T-helper 9 cell (primary cell): Measurements from ENCODE around the gene SAMHD1.
"Not testable (repeated sequence)": the region's sequence is repeated elsewhere in the genome, so short reads cannot be mapped to it uniquely, and the experiment has no call there.

ENCODE experiments used
- DNase-seq: peaks from one replicate; pipeline ENCODE4 v3.0.0-alpha.2; 2020

The SAMHD1 gene

DNA sequence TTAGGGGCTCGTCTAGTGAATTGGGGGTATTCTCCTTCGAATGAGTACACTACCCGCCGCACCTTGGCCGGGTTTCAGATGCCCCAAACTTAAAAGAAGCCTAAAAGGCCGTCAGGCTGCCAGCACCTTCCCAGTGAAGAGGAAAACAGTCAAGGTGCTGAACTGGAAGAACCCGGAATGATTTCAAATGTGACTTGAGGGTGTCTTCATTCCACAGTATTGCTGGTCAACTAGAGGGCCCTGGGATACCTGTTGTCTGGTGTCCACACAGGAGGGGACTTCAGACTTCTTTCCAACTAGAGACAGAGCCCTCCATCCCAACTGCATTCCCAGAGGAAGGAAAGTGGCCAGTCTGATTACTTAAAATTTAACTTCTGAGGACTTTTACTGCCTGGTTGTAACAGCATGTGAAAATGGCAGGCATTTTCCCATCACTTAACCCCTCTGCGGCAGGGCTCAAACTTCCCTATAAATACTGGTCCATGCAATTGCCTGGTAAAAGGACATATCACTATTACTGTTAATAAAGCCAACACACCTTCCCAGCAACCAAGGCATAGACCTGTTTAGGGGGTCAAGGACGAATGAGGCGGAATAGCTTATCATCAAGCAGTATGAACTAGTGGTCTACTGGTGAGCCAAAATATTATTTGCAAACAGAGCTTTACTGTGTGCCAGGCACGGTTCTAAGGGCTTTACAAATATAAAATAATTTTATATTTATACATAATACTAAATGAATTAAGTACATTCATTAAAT, 651 bp upstream of the SAMHD1 start:
- DNase-seq = no peak

DNA sequence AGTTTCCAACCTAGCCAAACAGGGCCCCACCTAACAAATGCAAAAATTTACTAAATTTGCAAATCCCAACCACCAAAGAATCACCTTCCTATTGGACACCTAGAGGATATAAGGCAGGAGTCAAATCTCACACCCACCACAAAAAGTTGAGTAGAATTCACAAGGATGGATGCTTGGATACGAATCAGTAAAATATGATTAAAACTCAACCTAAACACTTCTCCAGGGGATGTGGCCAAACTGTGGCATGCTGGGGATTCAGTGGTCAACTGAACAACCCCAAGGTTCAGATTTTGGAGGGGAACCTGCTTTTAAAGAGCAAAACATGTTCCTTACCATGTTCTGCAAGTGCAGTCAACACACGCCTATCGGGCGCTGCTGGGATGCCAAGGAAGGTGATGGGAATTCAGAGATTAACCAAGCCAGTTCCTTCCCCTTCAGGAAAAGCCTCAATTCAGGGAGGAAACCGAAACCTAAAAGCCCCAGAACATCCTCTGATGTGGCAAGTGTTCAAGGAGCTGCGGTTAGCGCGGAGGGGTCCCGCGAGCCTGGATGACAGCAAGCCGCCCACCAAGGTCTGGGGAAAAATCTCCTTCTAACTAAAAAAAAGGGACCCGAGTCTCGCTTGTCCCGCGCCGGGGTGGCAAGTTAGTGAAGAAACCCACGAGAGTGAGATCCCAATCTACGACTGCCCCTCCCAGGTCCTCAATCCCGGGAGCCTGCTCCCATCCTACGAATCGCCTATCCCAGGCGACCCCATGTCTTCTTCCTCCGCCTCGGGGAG, 902 bp downstream of the SAMHD1 start:
- peak; percentile 47 for DNase-seq

DNA sequence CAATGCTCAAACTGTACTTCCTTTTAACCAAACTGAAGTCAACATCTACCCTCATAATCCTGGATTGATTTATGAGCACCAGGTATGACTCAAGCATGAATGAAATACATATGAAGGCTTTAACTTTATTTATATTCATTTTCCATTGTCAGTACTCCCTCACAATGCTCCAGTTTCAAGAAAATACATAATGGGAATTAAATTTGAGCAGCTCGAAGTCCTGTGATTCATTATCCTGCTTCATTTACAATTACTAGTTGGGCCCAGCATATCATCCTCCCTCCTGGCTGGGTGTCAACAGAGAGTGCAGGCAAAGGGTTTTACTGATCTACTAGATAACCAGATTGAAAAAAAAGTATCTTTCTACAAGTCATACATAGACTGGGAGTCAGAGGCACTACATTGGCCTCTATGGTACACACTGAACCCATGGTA, 10.1 kb downstream of the SAMHD1 start:
- no peak for DNase-seq

DNA sequence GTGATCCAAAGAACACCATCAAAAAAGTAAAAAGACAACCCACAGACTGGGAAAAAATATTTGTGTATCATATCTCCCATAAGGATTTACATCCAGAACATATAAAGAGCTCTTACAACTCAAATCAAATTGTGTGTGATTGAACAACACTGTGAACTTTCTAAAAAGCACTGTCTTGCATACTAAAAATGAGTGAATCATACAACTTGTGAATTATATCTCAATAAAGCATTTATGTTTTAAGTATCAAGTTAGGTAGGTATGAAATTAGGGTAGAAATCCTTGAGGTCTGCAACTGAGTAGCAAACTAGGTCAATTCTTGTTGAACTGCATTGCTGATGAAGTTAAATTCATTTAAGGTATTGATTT, 14.1 kb downstream of the SAMHD1 start:
- no peak for DNase-seq

DNA sequence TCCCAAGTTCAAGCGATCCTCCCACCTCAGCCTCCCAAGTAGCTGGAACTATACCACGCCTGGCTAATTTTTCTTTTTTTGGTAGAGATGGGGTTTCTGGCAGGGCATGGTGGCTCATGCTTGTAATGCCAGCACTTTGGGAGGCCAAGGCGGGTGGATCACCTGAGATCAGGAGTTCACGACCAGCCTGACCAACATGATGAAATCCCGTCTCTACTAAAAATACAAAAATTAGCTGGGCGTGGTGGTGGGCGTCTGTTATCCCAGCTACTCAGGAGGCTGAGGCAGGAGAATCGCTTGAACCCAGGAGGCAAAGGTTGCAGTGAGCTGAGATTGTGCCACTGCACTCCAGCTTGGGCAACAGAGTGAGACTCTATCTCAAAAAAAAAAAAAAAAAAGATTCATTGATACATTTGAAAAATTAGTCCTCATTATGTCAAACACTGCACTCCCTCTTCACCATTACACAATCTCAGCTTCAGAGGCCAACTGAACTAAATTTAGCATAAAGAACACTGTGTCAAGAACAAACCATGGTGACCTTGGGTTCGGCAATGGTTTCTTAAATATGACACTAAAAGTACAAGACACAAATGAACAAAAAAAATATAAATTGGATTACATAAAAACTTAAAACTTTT, 14.6 kb downstream of the SAMHD1 start:
- DNase-seq = not testable (repeated sequence)

DNA sequence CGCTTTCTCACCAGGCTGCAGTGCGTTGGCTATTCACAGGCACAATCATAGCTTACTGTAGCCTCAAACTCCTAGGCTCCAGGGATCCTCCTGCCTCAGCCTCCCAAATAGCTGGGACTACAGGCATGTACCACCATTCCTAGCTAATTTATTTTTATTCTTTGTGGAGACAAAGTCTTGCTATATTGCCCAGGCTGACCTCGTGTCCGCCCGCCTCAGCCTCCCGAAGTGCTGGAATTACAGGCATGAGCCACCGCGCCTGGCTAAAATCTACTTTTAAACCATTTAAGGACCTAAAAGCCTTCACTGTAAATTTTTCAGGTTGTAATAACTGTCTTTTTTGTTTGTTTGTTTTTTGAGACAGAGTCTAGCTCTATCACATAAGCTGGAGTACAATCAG, 15.2 kb downstream of the SAMHD1 start:
- no peak for DNase-seq

DNA sequence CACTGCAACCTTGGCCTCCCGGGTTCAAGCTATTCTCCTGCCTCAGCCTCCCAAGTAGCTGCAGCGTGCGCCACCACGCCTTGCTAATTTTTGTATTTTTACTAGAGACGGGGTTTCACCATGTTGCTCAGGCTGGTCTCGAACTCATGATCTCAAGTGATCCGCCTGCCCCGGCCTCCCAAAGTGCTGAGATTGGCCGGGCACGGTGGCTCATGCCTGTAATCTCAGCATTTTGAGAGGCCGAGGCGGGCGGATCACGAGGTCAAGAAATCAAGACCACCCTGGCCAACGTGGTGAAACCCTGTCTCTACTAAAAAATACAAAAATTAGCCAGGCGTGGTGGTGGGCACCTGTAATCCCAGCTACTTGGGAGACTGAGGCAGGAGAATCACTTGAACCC, 17.9 kb downstream of the SAMHD1 start:
- not testable (repeated sequence) for DNase-seq

DNA sequence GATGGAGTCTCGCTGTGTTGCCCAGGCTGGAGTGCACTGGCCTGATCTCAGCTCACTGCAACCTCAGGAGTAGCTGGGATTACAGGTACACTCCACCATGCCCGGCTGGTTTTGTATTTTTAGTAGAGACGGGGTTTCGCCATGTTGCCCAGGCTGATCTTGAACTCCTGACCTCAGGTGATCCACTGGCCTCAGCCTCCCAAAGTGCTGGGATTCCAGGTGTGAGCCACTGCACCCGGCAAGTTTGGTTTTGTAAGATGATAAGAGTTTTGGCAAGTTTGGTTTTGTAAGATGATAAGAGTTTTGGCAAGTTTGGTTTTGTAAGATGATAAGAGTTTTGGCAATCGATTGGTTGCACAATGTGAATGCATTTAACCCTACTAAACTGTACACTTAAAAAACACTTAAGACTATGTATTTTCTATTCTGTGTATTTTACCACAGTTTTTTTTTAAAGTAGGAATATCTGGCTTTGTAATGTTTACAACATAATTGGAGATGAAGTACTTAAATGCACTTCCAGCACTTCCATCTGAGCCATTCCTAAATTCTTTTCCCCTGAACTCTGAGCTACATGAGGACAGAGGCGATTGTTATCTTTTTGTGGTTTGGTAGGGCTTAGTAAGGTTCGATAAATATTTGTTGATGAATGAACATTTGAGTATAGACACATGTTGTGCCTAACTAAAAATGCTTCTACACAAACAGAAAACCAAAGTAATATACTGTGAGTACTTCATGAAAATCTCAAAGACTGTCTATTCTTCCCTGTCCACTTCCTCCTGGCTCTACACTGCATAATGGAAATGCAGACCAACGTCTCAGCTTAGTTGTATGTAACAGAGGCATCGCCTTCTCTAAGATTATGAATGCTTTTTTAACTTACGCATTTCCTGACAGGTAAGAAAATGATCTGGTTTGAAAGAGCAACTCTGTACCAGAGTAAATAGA, 18.8 kb downstream of the SAMHD1 start:
- no peak for DNase-seq

DNA sequence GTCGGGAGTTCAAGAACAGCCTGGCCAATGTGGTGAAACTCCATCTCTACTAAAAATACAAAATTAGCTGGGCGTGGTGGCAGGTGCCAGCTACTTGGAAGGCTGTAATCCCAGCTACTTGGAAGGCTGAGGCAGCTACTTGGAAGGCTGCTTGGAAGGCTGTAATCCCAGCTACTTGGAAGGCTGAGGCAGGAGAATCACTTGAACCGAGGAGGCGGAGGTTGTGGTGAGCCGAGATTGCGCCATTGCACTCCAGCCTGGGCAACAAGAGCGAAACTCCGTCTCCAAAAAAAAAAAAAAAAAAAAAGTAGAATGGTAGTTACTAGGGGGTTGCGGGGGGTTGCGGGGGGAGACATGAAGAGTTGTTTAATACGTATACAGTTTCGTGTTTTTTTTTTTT, 19.4 kb downstream of the SAMHD1 start:
- not testable (repeated sequence) for DNase-seq

DNA sequence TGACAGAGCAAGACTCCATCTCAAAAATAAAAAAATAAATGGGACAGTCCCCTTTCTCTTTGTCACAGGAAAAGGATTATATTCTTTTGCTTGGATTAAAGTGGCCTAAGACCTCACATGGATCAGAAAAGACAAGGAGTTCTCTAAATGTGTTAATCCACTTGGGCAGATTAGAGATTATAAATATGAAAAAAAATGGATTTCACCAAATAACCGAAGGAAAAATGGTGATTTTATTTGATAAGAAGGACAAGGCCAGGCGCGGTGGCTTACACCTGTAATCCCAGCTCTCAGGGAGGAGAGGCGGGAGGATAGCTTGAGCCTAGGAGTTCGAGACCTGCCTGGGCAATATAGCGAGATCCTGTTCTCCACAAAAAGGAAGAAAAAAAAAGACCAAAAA, 21.8 kb downstream of the SAMHD1 start:
- no peak for DNase-seq

DNA sequence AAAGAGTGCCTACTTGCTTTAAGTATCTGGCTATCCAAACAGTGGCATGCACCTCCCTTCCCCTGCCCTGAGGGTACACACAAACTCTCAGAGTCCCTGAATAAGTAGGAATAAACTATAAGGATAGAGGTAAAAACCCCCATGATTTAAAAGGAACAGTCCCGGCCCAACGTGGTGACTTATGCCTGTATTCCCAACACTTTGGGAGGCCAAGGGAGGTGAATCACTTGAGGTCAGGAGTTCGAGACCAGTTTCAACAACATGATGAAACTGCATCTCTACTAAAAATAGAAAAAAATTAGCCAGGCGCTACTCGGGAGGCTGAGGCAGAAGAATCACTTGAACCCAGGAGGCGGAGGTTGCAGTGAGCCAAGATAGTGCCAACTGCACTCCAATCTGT, 22.2 kb downstream of the SAMHD1 start:
- DNase-seq = no peak

DNA sequence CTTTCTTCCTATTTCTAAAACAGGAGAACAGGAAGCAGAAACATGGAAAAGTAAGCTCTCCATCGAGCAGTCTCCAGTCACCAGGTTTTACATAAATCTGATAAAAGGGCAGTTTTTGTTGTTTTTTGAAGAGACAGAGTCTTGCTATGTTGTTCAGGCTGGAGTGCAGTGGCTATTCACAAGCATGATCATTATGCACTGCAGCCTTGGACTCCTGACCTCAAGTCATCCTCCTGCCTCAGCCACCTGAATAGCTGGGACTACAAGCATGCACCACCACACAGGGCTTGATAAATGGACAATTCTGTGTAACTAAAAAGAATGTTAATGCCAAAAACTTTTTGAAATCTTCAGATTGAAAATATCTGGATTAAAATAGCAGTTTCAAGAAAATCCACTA, 23.8 kb downstream of the SAMHD1 start:
- no peak for DNase-seq

DNA sequence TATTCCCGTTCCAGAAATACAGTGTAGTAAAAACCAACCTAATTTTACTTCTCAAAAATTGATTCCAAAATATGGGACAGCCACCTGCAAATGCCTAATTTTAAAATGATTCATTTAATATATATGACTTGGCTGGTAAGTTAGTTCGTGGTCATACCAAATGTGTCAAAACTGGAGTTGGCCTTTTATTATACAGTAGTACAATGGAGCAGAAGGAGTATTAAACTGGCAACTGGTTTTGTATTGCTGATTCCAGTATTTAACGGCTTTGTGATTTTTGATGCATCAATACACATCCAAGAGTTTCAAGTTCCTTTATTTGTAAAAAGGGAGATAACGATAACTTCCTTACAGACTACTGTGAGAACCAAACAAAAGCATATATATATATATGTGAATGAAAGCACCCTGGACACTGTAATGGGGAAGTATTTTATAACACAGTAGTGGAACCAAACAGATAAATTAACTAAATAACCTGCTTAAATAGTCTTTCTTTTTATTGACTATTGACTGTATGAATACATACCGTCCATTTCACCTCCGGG, 24.8 kb downstream of the SAMHD1 start:
- DNase-seq = no peak

DNA sequence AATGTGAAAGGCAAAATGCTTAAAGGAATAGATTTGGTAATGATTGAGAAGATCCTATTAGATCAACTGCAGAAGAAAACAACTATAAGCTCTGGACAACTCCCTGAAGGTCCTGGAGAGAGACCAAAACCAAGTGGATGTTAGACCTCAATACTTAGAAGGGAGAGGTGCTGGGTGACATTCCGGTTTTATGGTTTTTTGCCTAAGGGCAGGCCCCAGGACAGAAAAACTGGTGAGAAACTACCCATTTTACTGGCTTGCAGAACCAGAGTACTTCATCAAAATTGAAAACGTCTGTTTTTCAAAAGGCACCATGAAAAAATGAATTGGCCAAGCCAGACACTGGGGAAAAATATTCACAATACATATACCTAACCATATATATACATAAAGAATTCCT, 26.3 kb downstream of the SAMHD1 start:
- DNase-seq = no peak

DNA sequence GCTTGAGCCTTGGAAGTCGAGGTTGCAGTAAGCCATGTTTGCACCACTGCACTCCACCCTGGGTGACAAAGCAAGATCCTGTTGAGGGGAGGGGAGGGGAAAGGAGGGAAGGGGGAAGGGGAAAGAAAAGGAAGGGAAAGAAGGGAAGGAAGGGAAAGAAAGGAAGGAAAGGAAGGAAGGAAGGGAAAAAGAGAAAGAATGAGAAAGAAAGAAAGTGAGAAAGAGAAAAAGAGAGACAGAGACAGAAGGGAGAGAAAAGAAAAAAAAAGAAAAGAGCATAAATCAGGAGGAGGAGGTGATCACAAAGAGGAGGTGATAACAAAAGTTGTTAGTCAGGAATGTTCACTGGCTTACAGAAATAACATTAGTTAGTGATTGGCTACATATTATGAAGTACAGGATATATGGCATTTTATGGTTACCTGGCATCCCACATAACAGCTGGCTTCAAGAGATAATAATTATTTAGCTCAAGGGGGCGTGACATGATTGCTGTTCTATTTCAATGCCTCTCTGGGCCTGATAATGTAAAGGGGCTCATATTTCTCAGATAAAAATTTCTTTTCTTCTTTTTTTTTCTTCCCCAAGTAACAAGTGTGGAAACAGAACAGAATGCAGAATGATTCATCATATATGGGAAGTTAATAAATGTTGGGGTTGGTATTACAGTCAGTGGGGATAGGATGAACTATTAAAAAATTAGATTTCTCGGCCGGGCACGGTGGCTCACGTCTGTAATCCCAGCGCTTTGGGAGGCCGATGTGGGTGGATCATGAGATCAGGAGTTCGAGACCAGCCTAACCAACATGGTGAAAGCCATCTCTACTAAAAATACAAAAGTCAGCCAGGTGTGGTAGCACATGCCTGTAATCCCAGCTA, 27.1 kb downstream of the SAMHD1 start:
- DNase-seq = no peak

DNA sequence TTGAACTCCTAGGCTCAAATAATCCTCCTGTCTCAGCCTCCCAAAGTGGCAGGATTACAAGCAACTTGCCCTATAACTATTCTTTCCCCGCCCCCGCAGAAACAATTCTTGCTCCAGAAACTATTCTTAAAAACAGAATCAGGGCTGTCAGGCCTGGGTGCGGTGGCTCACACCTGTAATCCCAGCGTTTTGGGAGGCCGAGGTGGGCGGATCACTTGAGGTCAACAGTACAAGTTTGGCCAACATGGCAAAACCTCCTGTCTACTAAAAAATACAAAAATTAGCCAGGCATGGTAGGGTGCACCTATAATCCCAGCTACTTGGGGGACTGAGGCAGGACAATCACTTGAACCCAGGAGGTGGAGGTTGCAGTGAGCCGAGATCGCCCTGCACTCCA, 31.2 kb downstream of the SAMHD1 start:
- DNase-seq = no peak

DNA sequence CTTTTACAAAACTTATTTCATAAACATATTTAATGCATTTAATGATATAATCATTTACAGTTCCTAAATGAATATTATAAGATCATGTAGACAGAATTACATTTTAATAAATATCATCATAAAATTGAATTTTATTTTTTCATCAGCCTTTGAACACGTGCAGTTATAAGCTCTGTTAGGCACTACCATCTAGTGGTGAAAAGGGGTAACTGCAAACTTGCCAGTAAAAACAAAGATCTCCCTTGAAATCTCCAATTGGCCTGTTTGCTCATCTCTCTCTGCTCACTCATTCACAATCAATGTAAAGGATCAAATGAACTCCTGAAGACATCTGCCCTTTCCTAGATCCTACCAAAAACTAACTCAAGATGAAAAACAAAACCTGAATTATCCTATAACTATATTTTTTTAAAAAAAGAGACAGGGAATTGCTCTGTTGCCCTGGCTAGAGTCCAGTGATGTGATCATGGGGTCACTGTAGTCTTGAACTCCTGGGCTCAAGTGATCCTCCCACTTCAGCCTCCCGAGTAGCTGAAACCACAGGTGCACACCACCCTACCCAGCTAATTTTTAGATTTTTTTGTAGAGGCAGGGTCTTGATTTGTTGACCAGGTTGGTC, 31.7 kb downstream of the SAMHD1 start:
- DNase-seq = no peak

DNA sequence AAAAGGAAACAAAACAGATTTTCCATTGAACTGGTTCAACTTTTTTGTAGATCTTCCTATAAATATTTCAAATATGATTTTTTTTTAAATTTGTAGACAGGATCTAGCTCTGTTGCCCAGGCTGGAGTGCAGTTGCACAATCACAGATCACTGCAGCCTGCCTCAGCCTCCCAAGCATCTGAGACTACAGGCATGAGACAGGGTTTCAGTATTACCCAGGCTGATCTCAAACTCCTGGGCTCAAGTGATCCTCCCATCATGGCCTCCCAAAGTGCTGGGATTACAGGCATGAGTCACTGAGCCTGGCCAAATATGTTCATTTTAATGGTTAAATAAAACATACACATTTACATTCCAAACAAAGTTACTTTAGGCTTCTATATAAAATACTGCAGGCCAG, 33.6 kb downstream of the SAMHD1 start:
- no peak for DNase-seq

DNA sequence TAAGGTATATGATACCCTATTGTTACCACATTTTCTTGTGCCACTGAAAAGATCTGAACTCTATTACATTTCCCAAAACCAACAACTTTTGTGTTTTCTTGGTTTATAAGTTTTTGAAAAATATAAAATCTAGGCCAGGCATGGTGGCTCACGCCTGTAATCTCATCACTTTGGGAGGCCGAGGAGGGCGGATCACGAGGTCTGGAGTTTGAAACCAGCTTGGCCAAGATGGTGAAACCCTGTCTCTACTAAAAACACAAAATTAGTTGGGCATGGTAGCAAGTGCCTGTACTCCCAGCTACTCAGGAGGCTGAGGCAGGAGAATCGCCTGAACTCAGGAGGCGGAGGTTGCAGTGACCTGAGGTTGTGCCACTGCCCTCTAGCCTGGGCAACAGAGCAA, 34.3 kb downstream of the SAMHD1 start:
- DNase-seq = no peak

DNA sequence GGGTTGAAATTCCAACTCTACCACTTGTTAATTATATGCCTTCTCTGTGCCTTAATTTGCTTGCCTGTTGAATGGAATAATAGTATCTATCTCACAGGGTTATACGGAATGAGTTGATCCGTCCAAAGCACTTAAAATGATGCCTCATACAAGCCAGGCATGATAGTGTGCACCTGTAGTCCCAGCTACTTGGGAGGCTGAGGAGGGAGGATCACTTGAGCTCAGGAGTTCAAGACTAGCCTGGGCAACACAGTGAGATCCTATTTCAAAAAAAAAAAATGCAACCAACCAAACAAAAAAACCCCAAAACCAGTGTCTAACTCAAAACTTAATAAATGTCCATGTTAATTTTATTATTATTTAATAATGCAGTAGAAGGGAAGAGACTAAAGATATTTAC, 35.3 kb downstream of the SAMHD1 start:
- no peak for DNase-seq

DNA sequence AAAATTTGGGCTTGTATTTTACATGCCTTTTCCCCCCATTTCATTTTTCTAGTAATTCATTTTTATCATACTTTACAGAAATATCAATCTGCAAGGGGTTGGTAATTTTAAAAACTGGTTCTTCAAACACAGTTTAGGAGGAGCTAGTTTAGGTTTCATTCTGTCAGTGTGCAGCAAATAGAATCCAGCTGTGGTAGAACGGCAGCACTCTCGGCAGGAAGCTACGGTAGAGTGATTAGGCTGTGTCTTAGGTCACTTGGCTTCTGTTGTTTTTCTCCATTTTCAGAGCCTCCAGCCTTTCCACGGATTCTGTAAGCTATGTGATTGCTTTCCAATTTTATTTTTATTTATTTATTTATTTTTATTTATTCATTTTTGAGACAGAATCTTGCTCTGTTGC, 42.9 kb downstream of the SAMHD1 start:
- DNase-seq = no peak
